Karpas-422 (cell line): Measurements from ENCODE around the gene RSPO4. TPM values are rescaled to one million over a fixed set of nuclear protein-coding genes. Genes with fewer than 3 reads are reported as not detected.
"Not testable (repeated sequence)": the region's sequence is repeated elsewhere in the genome, so short reads cannot be mapped to it uniquely, and the experiment has no call there.

Source experiments
- DNase-seq: peaks from one replicate; pipeline ENCODE4 v3.0.0-alpha.2; 2015
- H2AFZ ChIP-seq: fragments of 200-600 bp; sonication (generic); 2 replicates; pipeline ENCODE4 v1.6.1; 2014; ENCODE audit warnings: antibody characterized with exemption, low read length, mixed read lengths
- H3K27ac ChIP-seq: fragments of 200-600 bp; sonication (generic); 2 replicates; pipeline ENCODE4 v1.5.1; 2014; ENCODE audit warnings: mild to moderate bottlenecking, low read length, moderate library complexity
- H3K27me3 ChIP-seq: fragments of 200-600 bp; sonication (generic); 2 replicates; pipeline ENCODE4 v1.6.1; 2014; ENCODE audit warnings: low read length, mixed read lengths
- H3K36me3 ChIP-seq: fragments of 200-600 bp; sonication (generic); 2 replicates; pipeline ENCODE4 v1.6.1; 2014; ENCODE audit warnings: low read length, mixed read lengths; ENCODE audit not compliant: insufficient read depth
- H3K4me1 ChIP-seq: fragments of 200-600 bp; sonication (generic); 2 replicates; pipeline ENCODE4 v1.6.1; 2014; ENCODE audit warnings: mild to moderate bottlenecking, low read length, mixed read lengths
- H3K4me2 ChIP-seq: fragments of 200-600 bp; sonication (generic); 2 replicates; pipeline ENCODE4 v1.6.1; 2014; ENCODE audit warnings: low read length, low read depth, mild to moderate bottlenecking; ENCODE audit not compliant: poor library complexity, severe bottlenecking
- H3K4me3 ChIP-seq: fragments of 200-600 bp; sonication (generic); 2 replicates; pipeline ENCODE4 v1.5.1; 2014; ENCODE audit warnings: mild to moderate bottlenecking, antibody characterized with exemption, low read length, mixed read lengths
- H3K79me2 ChIP-seq: fragments of 200-600 bp; sonication (generic); 2 replicates; pipeline ENCODE4 v1.6.1; 2014; ENCODE audit warnings: mild to moderate bottlenecking, low read length, mixed read lengths
- H3K9ac ChIP-seq: fragments of 200-600 bp; sonication (generic); 2 replicates; pipeline ENCODE4 v1.6.0; 2014; ENCODE audit warnings: low read length
- H3K9me2 ChIP-seq: fragments of 200-600 bp; sonication (generic), shearing (Covaris generic); replicated peaks from 2 replicates; pipeline ENCODE4 v1.6.0; 2014; ENCODE audit warnings: mild to moderate bottlenecking, low read length, moderate library complexity; ENCODE audit not compliant: insufficient read depth
- H3K9me3 ChIP-seq: fragments of 300-700, 200-600 bp; sonication (generic); 2 replicates; pipeline ENCODE4 v1.6.1; 2014; ENCODE audit warnings: low read length, mixed read lengths
- H4K20me1 ChIP-seq: fragments of 200-600 bp; sonication (generic); 2 replicates; pipeline ENCODE4 v1.6.1; 2014; ENCODE audit warnings: mild to moderate bottlenecking, antibody characterized with exemption, low read length, low read depth; ENCODE audit not compliant: insufficient read depth
- total RNA-seq: library from RNA; depleted of rRNA; stranded (reverse); fragments of >200 nt; shearing (Covaris generic); gene quantifications from 2 replicates; pipeline ENCODE4 v1.2.3, GENCODE V29; 2014; ENCODE audit warnings: low replicate concordance

RSPO4 gene
- total RNA-seq, 1 experiment from 2014 or later = not detected

- H2AFZ ChIP-seq = no peak overlapping the region
- DNase-seq = no peak
- H3K79me2 ChIP-seq = no peaks in the 10 kb centered on the region
- no peaks in the 10 kb centered on the region for H3K4me1 ChIP-seq
- H3K4me2 ChIP-seq = no peak overlapping the region
- no peaks in the 10 kb centered on the region for H3K9me2 ChIP-seq
- H4K20me1 ChIP-seq = no peaks in the 10 kb centered on the region
- H3K27ac ChIP-seq = no peak overlapping the region
- H3K36me3 ChIP-seq = no peaks in the 10 kb centered on the region
- no peaks in the 10 kb centered on the region for H3K27me3 ChIP-seq
- no peaks in the 10 kb centered on the region for H3K9me3 ChIP-seq
- H3K4me3 ChIP-seq = no peak overlapping the region
- no peak overlapping the region for H3K9ac ChIP-seq
Observed at GRCh38 chr20:987677-988076, 14.4 kb downstream of the RSPO4 start.

- no peaks in the 10 kb centered on the region for H3K9me2 ChIP-seq
- H2AFZ ChIP-seq = no peak overlapping the region
- no peak for DNase-seq
- no peak overlapping the region for H3K4me2 ChIP-seq
- no peaks in the 10 kb centered on the region for H3K9me3 ChIP-seq
- no peak overlapping the region for H3K4me3 ChIP-seq
- H3K9ac ChIP-seq = no peak overlapping the region
- H3K79me2 ChIP-seq = no peaks in the 10 kb centered on the region
- no peaks in the 10 kb centered on the region for H3K4me1 ChIP-seq
- H3K36me3 ChIP-seq = no peaks in the 10 kb centered on the region
- H3K27ac ChIP-seq = no peak overlapping the region
- H4K20me1 ChIP-seq = no peaks in the 10 kb centered on the region
- H3K27me3 ChIP-seq = no peaks in the 10 kb centered on the region
Observed at GRCh38 chr20:986733-987355, 15.3 kb downstream of the RSPO4 start.

GRCh38 chr20:984994-985393 lies 17.1 kb downstream of the RSPO4 start:
- not testable (repeated sequence) for DNase-seq, H3K4me1 ChIP-seq, H3K27ac ChIP-seq, H4K20me1 ChIP-seq, H3K4me2 ChIP-seq, H3K9ac ChIP-seq, H3K9me3 ChIP-seq, H3K9me2 ChIP-seq, H3K36me3 ChIP-seq, H2AFZ ChIP-seq, H3K27me3 ChIP-seq, H3K79me2 ChIP-seq, H3K4me3 ChIP-seq

GRCh38 chr20:982754-983153 lies 19.4 kb downstream of the RSPO4 start:
- H3K9me2 ChIP-seq = no peaks in the 10 kb centered on the region
- no peaks in the 10 kb centered on the region for H3K79me2 ChIP-seq
- H3K4me2 ChIP-seq = no peak overlapping the region
- H2AFZ ChIP-seq = no peak overlapping the region
- no peak for DNase-seq
- no peaks in the 10 kb centered on the region for H3K36me3 ChIP-seq
- H4K20me1 ChIP-seq = no peaks in the 10 kb centered on the region
- no peak overlapping the region for H3K4me3 ChIP-seq
- H3K27me3 ChIP-seq = no peaks in the 10 kb centered on the region
- H3K27ac ChIP-seq = no peak overlapping the region
- no peak overlapping the region for H3K9ac ChIP-seq
- H3K9me3 ChIP-seq = no peaks in the 10 kb centered on the region
- no peaks in the 10 kb centered on the region for H3K4me1 ChIP-seq

- H3K9me3 ChIP-seq = no peaks in the 10 kb centered on the region
- H3K4me3 ChIP-seq = no peak overlapping the region
- no peaks in the 10 kb centered on the region for H3K36me3 ChIP-seq
- H3K9ac ChIP-seq = no peak overlapping the region
- no peaks in the 10 kb centered on the region for H3K27me3 ChIP-seq
- H3K9me2 ChIP-seq = no peaks in the 10 kb centered on the region
- no peaks in the 10 kb centered on the region for H4K20me1 ChIP-seq
- H2AFZ ChIP-seq = no peak overlapping the region
- H3K79me2 ChIP-seq = no peaks in the 10 kb centered on the region
- no peak overlapping the region for H3K27ac ChIP-seq
- no peak overlapping the region for H3K4me2 ChIP-seq
- H3K4me1 ChIP-seq = no peaks in the 10 kb centered on the region; the same call in 1 of the 2 replicates
- no peak for DNase-seq
Observed at GRCh38 chr20:977021-977420, 25.1 kb downstream of the RSPO4 start.

- no peak overlapping the region for H2AFZ ChIP-seq
- no peak overlapping the region for H3K27ac ChIP-seq
- no peak overlapping the region for H3K4me2 ChIP-seq
Observed at GRCh38 chr20:976033-976432, 26.1 kb downstream of the RSPO4 start.

GRCh38 chr20:973785-974194 lies 28.3 kb downstream of the RSPO4 start:
- DNase-seq = peak; percentile 85
- peak overlapping the region; percentile 77; the same call in 1 of the 2 replicates for H2AFZ ChIP-seq

More at GRCh38 chr20:976033-976432, 26.1 kb downstream of the RSPO4 start:
- H3K79me2 ChIP-seq = no peaks in the 10 kb centered on the region
- no peaks in the 10 kb centered on the region for H3K9me2 ChIP-seq
- H3K9ac ChIP-seq = no peak overlapping the region
- H3K4me1 ChIP-seq = no peaks in the 10 kb centered on the region; the same call in 1 of the 2 replicates
- H3K27me3 ChIP-seq = no peaks in the 10 kb centered on the region
- H4K20me1 ChIP-seq = no peaks in the 10 kb centered on the region
- no peak overlapping the region for H3K4me3 ChIP-seq
- no peak for DNase-seq
- no peaks in the 10 kb centered on the region for H3K36me3 ChIP-seq
- H3K9me3 ChIP-seq = no peaks in the 10 kb centered on the region

GRCh38 chr20:972256-972655 lies 29.9 kb downstream of the RSPO4 start:
- Histone ChIP-seq H3K9me2 (no peaks in the 10 kb centered on the region), H3K4me3 (no peak overlapping the region), H3K27me3 (no peaks in the 10 kb centered on the region), H3K79me2 (no peaks in the 10 kb centered on the region), H3K9me3 (no peaks in the 10 kb centered on the region), H4K20me1 (no peaks in the 10 kb centered on the region), H3K36me3 (no peaks in the 10 kb centered on the region), H2AFZ (no peak overlapping the region), H3K4me2 (no peak overlapping the region), H3K4me1 (no peaks in the 10 kb centered on the region; the same call in 1 of the 2 replicates), H3K9ac (no peak overlapping the region), H3K27ac (no peak overlapping the region)
- DNase-seq = no peak

More at GRCh38 chr20:973785-974194, 28.3 kb downstream of the RSPO4 start:
- Histone ChIP-seq H3K9me3 (no peaks in the 10 kb centered on the region), H3K27me3 (no peaks in the 10 kb centered on the region), H3K9me2 (no peaks in the 10 kb centered on the region), H3K4me2 (no peak overlapping the region), H4K20me1 (no peaks in the 10 kb centered on the region), H3K79me2 (no peaks in the 10 kb centered on the region), H3K27ac (no peak overlapping the region), H3K4me3 (no peak overlapping the region), H3K36me3 (no peaks in the 10 kb centered on the region), H3K4me1 (no peaks in the 10 kb centered on the region; the same call in 1 of the 2 replicates), H3K9ac (no peak overlapping the region)
